H9 (cell line): Measurements from ENCODE around the gene SOCS6. TPM values are rescaled to one million over a fixed set of nuclear protein-coding genes. Genes with fewer than 3 reads are reported as not detected.

Experiments used
- DNase-seq: peaks from one replicate; pipeline ENCODE4 v3.0.0-alpha.2; 2017
- H2AFZ ChIP-seq: one replicate; pipeline ENCODE4 v1.6.1; 2013; ENCODE audit warnings: mild to moderate bottlenecking, low read length, control low read depth, moderate library complexity
- H2AK5ac ChIP-seq: 2 replicates; pipeline ENCODE4 v1.6.1; 2013; ENCODE audit warnings: low read length, control low read depth, mixed read lengths; ENCODE audit not compliant: insufficient read length
- H2BK120ac ChIP-seq: one replicate; pipeline ENCODE4 v1.6.1; 2013; ENCODE audit warnings: low read depth, mild to moderate bottlenecking, low read length, control low read depth, inconsistent platforms; ENCODE audit not compliant: poor library complexity, severe bottlenecking
- H2BK12ac ChIP-seq: 2 replicates; pipeline ENCODE4 v1.6.1; 2013; ENCODE audit warnings: low read length, control low read depth, mixed read lengths, low read depth; ENCODE audit not compliant: insufficient read length
- H2BK15ac ChIP-seq: 2 replicates; pipeline ENCODE4 v1.6.1; 2013; ENCODE audit warnings: low read depth, low read length, control low read depth
- H2BK20ac ChIP-seq: one replicate; pipeline ENCODE4 v1.6.1; 2013; ENCODE audit warnings: low read depth, mild to moderate bottlenecking, low read length, control low read depth, inconsistent platforms; ENCODE audit not compliant: poor library complexity, severe bottlenecking
- H2BK5ac ChIP-seq: 2 replicates; pipeline ENCODE4 v1.6.1; 2013; ENCODE audit warnings: low read length, control low read depth, mixed read lengths; ENCODE audit not compliant: insufficient read length
- H3K14ac ChIP-seq: 2 replicates; pipeline ENCODE4 v1.6.1; 2013; ENCODE audit warnings: low read length, control low read depth; ENCODE audit not compliant: insufficient read depth
- H3K18ac ChIP-seq: 2 replicates; pipeline ENCODE4 v1.6.1; 2013; ENCODE audit warnings: low read depth, mild to moderate bottlenecking, mixed read lengths, low read length, control low read depth; ENCODE audit not compliant: insufficient read length
- H3K23ac ChIP-seq: 2 replicates; pipeline ENCODE4 v1.6.1; 2013; ENCODE audit warnings: low read length, control low read depth, mixed read lengths, low read depth; ENCODE audit not compliant: insufficient read length
- H3K23me2 ChIP-seq: 2 replicates; pipeline ENCODE4 v1.6.1; 2013; ENCODE audit warnings: low read depth, mild to moderate bottlenecking, mixed read lengths, low read length, control low read depth; ENCODE audit not compliant: insufficient read length, poor library complexity, severe bottlenecking
- H3K27ac ChIP-seq: 2 replicates; pipeline ENCODE4 v1.5.1; 2013; ENCODE audit warnings: low read length, control low read depth, mixed read lengths, low read depth; ENCODE audit not compliant: insufficient read length
- H3K27me3 ChIP-seq: 2 replicates; pipeline ENCODE4 v1.6.1; 2013; ENCODE audit warnings: low read length, control low read depth, inconsistent platforms; ENCODE audit not compliant: insufficient read depth
- H3K4ac ChIP-seq: 2 replicates; pipeline ENCODE4 v1.6.1; 2013; ENCODE audit warnings: low read depth, mild to moderate bottlenecking, control low read depth, inconsistent platforms, low read length, moderate library complexity
- H3K4me1 ChIP-seq: 2 replicates; pipeline ENCODE4 v1.6.1; 2013; ENCODE audit warnings: low read length, control low read depth, inconsistent platforms; ENCODE audit not compliant: insufficient read depth
- H3K4me2 ChIP-seq: 2 replicates; pipeline ENCODE4 v1.6.1; 2013; ENCODE audit warnings: low read length, control low read depth, mixed read lengths; ENCODE audit not compliant: insufficient read length, insufficient read depth
- H3K56ac ChIP-seq: 2 replicates; pipeline ENCODE4 v1.6.1; 2013; ENCODE audit warnings: low read depth, mild to moderate bottlenecking, mixed read lengths, low read length, control low read depth; ENCODE audit not compliant: insufficient read length
- H3K79me1 ChIP-seq: 2 replicates; pipeline ENCODE4 v1.6.1; 2013; ENCODE audit warnings: low read depth, mild to moderate bottlenecking, moderate library complexity, low read length, control low read depth, inconsistent platforms; ENCODE audit not compliant: insufficient read depth, poor library complexity, severe bottlenecking
- H3K79me2 ChIP-seq: 2 replicates; pipeline ENCODE4 v1.6.1; 2013; ENCODE audit warnings: low read length, control low read depth, inconsistent platforms; ENCODE audit not compliant: insufficient read depth
- H3K9ac ChIP-seq: 2 replicates; pipeline ENCODE4 v1.6.1; 2013; ENCODE audit warnings: low read length, control low read depth, mixed read lengths; ENCODE audit not compliant: insufficient read length; ENCODE audit errors: extremely low read depth
- H3K9me3 ChIP-seq: one replicate; pipeline ENCODE4 v1.6.1; 2013; ENCODE audit warnings: low read depth, low read length, inconsistent platforms; ENCODE audit not compliant: control insufficient read depth
- H3T11ph ChIP-seq: one replicate; pipeline ENCODE4 v1.6.1; 2013; ENCODE audit warnings: mild to moderate bottlenecking, low read length, control low read depth, inconsistent platforms
- H4K20me1 ChIP-seq: one replicate; pipeline ENCODE4 v1.6.1; 2013; ENCODE audit not compliant: control insufficient read depth, insufficient read length, insufficient read depth
- H4K5ac ChIP-seq: 2 replicates; pipeline ENCODE4 v1.6.1; 2013; ENCODE audit warnings: low read depth, mild to moderate bottlenecking, mixed read lengths, low read length, control low read depth; ENCODE audit not compliant: insufficient read length
- H4K8ac ChIP-seq: replicated peaks from 2 replicates; pipeline ENCODE4 v1.6.1; 2013; ENCODE audit warnings: low read length, control low read depth, mixed read lengths, low read depth; ENCODE audit not compliant: insufficient read length
- H4K91ac ChIP-seq: 2 replicates; pipeline ENCODE4 v1.6.1; 2013; ENCODE audit warnings: low read depth, mild to moderate bottlenecking, moderate library complexity, mixed read lengths, low read length, control low read depth; ENCODE audit not compliant: insufficient read length
- H3K27ac Mint-ChIP-seq, 3 experiments: 2 replicates in 2 of 3; 3 replicates in 1 of 3; pipeline ENCODE4 v1.8.0; 2020 to 2021; ENCODE audit warnings: mixed read lengths in 3 of 3, mild to moderate bottlenecking in 1 of 3, moderate library complexity in 1 of 3
- H3K27me3 Mint-ChIP-seq: 2 replicates; pipeline ENCODE4 v1.8.0; 2021; ENCODE audit warnings: low read depth, mild to moderate bottlenecking, moderate library complexity, mixed read lengths
- H3K36me3 Mint-ChIP-seq, 3 experiments: 2 replicates in 2 of 3; 3 replicates in 1 of 3; pipeline ENCODE4 v1.8.0; 2020 to 2021; ENCODE audit warnings: low read depth in 3 of 3, mixed read lengths in 3 of 3; ENCODE audit not compliant: insufficient read depth in 1 of 3
- H3K4me1 Mint-ChIP-seq, 2 experiments: 2 replicates each; pipeline ENCODE4 v1.8.0; 2020; ENCODE audit warnings: mixed read lengths in 2 of 2
- H3K4me3 Mint-ChIP-seq, 2 experiments: 2 replicates in 1 of 2; 3 replicates in 1 of 2; pipeline ENCODE4 v1.8.0; 2020 to 2021; ENCODE audit warnings: mild to moderate bottlenecking in 2 of 2, mixed read lengths in 2 of 2, moderate library complexity in 1 of 2
- H3K9me3 Mint-ChIP-seq, 2 experiments: 2 replicates in 1 of 2; 3 replicates in 1 of 2; pipeline ENCODE4 v1.8.0; 2020; ENCODE audit warnings: mild to moderate bottlenecking in 2 of 2, mixed read lengths in 2 of 2, moderate library complexity in 1 of 2
- WGBS: extraction: QIAGEN DNeasy Blood & Tissue Kit; methylation state at CpG from one replicate; pipeline ENCODE4 v1.1.7; 2013; ENCODE audit warnings: missing lambda C conversion rate, low lambda C conversion rate, mixed read lengths; ENCODE audit not compliant: insufficient read length; ENCODE audit errors: extremely low coverage; 5-methylcytosine and 5-hydroxymethylcytosine counted together
- total RNA-seq: library from RNA; stranded (reverse); gene quantifications from 2 replicates; pipeline ENCODE4 v1.2.1, GENCODE V29; 2021
- TF ChIP-seq, protein P1 (sequence below): fragments of 200-600 bp; sonication (generic); conservative IDR thresholded peaks from 3 replicates; pipeline ENCODE4 v1.8.0; 2021; ENCODE audit warnings: antibody characterized with exemption, mild to moderate bottlenecking

Gene SOCS6
- total RNA-seq, 1 experiment from 2014 or later: 24.5 TPM

DNA sequence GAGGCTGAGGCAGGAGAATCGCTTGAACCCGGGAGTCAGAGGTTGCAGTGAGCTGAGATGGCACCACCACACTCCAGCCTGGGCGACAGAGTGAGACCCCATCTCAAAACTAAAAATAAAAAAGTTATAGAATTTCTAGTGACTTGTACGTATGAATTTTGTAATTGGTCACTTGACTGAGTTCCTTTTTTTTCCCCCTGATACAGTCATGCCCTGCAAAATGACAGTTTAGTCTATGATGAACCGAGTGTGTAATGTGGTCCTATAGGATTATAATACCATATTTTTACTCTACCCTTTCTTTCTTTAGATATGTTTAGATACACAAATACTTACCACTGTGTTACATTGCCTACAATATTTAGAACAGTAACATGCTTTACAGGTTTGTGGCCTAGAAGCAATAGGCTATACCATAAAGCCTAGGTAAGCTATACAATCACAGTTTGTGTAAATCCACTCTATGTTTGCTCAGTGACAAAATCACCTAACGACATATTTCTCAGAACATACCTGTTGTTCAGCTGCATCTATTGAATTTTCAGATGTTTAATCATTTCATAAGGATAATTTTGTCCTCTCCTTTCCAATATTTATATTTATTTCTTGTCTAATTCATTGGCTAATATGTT is 25.4 kb downstream of the SOCS6 start:
- no peak overlapping the region for H3K4me3 Mint-ChIP-seq
- H3K9me3 Mint-ChIP-seq: no peaks in the 10 kb centered on the region
- H3K27me3 Mint-ChIP-seq: no peaks in the 10 kb centered on the region
- Histone ChIP-seq H4K91ac (no peak overlapping the region), H2BK12ac (no peak overlapping the region), H3K4me2 (no peak overlapping the region), H4K20me1 (no peaks in the 10 kb centered on the region), H3K79me1 (no peaks in the 10 kb centered on the region), H3K18ac (no peak overlapping the region), H3K56ac (no peak overlapping the region), H4K8ac (no peak overlapping the region), H2AFZ (no peak overlapping the region), H3K23ac (no peak overlapping the region), H2BK120ac (no peak overlapping the region), H2AK5ac (no peak overlapping the region), H3K14ac (no peak overlapping the region), H2BK15ac (no peak overlapping the region), H3K23me2 (no peaks in the 10 kb centered on the region), H2BK20ac (no peak overlapping the region), H3K27ac (no peak overlapping the region), H3K27me3 (no peaks in the 10 kb centered on the region), H3T11ph (no peak overlapping the region), H3K4ac (no peak overlapping the region), H3K79me2 (peaks cover 18% of the 10 kb centered on the region; the same call in 1 of the 2 replicates), H3K9me3 (no peaks in the 10 kb centered on the region), H3K9ac (no peak overlapping the region), H4K5ac (no peak overlapping the region), H2BK5ac (no peak overlapping the region), H3K4me1 (no peaks in the 10 kb centered on the region)
- WGBS: no CpG with 5 or more reads among the region's 6 CpGs
- no peak overlapping the region for H3K27ac Mint-ChIP-seq
- peaks cover 7 to 10% of the 10 kb centered on the region in 2 experiments; a peak in 2 of 4 replicates for H3K4me1 Mint-ChIP-seq
- TF ChIP-seq, protein P1, sequence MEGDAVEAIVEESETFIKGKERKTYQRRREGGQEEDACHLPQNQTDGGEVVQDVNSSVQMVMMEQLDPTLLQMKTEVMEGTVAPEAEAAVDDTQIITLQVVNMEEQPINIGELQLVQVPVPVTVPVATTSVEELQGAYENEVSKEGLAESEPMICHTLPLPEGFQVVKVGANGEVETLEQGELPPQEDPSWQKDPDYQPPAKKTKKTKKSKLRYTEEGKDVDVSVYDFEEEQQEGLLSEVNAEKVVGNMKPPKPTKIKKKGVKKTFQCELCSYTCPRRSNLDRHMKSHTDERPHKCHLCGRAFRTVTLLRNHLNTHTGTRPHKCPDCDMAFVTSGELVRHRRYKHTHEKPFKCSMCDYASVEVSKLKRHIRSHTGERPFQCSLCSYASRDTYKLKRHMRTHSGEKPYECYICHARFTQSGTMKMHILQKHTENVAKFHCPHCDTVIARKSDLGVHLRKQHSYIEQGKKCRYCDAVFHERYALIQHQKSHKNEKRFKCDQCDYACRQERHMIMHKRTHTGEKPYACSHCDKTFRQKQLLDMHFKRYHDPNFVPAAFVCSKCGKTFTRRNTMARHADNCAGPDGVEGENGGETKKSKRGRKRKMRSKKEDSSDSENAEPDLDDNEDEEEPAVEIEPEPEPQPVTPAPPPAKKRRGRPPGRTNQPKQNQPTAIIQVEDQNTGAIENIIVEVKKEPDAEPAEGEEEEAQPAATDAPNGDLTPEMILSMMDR: no peak
- DNase-seq: no peak
- H3K36me3 Mint-ChIP-seq: peaks cover 0 to 3% (median 0%) of the 10 kb centered on the region in 3 experiments; a peak in 4 of 7 replicates
